Endodermal cell (in vitro differentiated cells): ENCODE results near the gene SLC6A8. TPM values are rescaled to one million over a fixed set of nuclear protein-coding genes. Genes with fewer than 3 reads are reported as not detected.

Experiments
- DNase-seq: peaks from one replicate; pipeline ENCODE4 v3.0.0-alpha.2; 2017
- H3K27ac ChIP-seq: 2 replicates; pipeline ENCODE4 v1.5.1; 2013; ENCODE audit warnings: mild to moderate bottlenecking, low read depth, low read length, moderate library complexity
- H3K27me3 ChIP-seq: 2 replicates; pipeline ENCODE4 v1.6.1; 2013; ENCODE audit warnings: mild to moderate bottlenecking, low read length, moderate library complexity; ENCODE audit not compliant: insufficient read depth, control insufficient read depth, poor library complexity, severe bottlenecking
- H3K36me3 ChIP-seq: 2 replicates; pipeline ENCODE4 v1.7.0; 2013; ENCODE audit warnings: mild to moderate bottlenecking, low read length, moderate library complexity; ENCODE audit not compliant: control insufficient read depth, insufficient read depth
- H3K4me1 ChIP-seq: one replicate; pipeline ENCODE4 v1.7.0; 2013; ENCODE audit warnings: low read length; ENCODE audit not compliant: control insufficient read depth, insufficient read depth
- H3K4me3 ChIP-seq: 2 replicates; pipeline ENCODE4 v1.5.1; 2013; ENCODE audit warnings: mild to moderate bottlenecking, low read length, moderate library complexity
- H3K9ac ChIP-seq: 2 replicates; pipeline ENCODE4 v1.6.1; 2013; ENCODE audit warnings: mild to moderate bottlenecking, low read length, moderate library complexity; ENCODE audit not compliant: poor library complexity, severe bottlenecking; ENCODE audit errors: extremely low read depth
- H3K9me3 ChIP-seq: 2 replicates; pipeline ENCODE4 v1.6.1; 2013; ENCODE audit warnings: mild to moderate bottlenecking, low read length, moderate library complexity; ENCODE audit not compliant: control insufficient read depth
- H3K27ac Mint-ChIP-seq: 2 replicates; pipeline ENCODE4 v1.8.0; 2020; ENCODE audit warnings: mixed read lengths
- H3K27me3 Mint-ChIP-seq: 2 replicates; pipeline ENCODE4 v1.8.0; 2021; ENCODE audit warnings: mild to moderate bottlenecking, mixed read lengths; ENCODE audit not compliant: insufficient read depth
- H3K36me3 Mint-ChIP-seq: 2 replicates; pipeline ENCODE4 v1.8.0; 2020; ENCODE audit warnings: low read depth, mixed read lengths
- H3K4me1 Mint-ChIP-seq: 2 replicates; pipeline ENCODE4 v1.8.0; 2020; ENCODE audit warnings: mixed read lengths
- H3K4me3 Mint-ChIP-seq: 2 replicates; pipeline ENCODE4 v1.8.0; 2020; ENCODE audit warnings: mild to moderate bottlenecking, moderate library complexity, mixed read lengths
- H3K9me3 Mint-ChIP-seq: 2 replicates; pipeline ENCODE4 v1.8.0; 2020; ENCODE audit warnings: mild to moderate bottlenecking, mixed read lengths
- WGBS, 2 experiments: methylation state at CpG; one replicate each; pipeline versions ENCODE4 v1.1.5 to v1.1.7; 2013; ENCODE audit warnings: missing lambda C conversion rate in 2 of 2, mixed read lengths in 1 of 2; ENCODE audit not compliant: insufficient coverage in 1 of 2, insufficient read length in 1 of 2; 5-methylcytosine and 5-hydroxymethylcytosine counted together
- total RNA-seq, 2 donors: library from RNA; stranded (reverse); fragmentation: NEBNext Ultra II Directional in 1 of 2; extraction: Animal tissue kit (Norgen Biotek cat#: 25700) in 1 of 2; gene quantifications; 2 replicates in 1 of 2; 3 replicates in 1 of 2; pipeline ENCODE4 v1.2.1, GENCODE V29; 2021
- TF ChIP-seq, protein P1 (sequence below): fragments of 200-600 bp; sonication (generic); conservative IDR thresholded peaks from 2 replicates; pipeline ENCODE4 v1.5.0; 2021; ENCODE audit warnings: antibody characterized with exemption, mild to moderate bottlenecking

Gene SLC6A8
- total RNA-seq, 2 donors from 2014 or later, result 57.6 to 121 TPM

DNA sequence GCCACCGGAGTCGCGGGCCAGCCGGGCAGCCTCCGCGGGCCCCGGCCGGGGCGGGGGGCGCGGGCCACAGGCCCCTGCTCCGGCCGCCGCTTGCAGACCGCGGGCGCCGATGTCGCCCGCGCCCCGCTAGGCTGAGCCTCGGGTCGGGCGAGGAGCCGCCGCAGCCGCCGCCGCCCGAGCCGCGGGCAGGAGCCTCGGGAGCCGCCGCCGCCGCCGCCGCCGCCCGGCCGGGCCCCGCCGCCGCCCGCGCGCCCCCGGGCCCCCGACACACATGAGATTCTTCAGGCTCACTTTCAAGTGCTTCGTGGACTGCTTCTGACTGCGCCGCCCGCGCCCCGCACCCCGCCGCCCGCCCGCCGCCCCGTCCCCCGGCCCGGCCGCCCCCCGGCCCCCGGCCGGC lies 345 bp downstream of the SLC6A8 start:
- H3K9me3 ChIP-seq, result no peaks in the 10 kb centered on the region
- TF ChIP-seq, protein P1, sequence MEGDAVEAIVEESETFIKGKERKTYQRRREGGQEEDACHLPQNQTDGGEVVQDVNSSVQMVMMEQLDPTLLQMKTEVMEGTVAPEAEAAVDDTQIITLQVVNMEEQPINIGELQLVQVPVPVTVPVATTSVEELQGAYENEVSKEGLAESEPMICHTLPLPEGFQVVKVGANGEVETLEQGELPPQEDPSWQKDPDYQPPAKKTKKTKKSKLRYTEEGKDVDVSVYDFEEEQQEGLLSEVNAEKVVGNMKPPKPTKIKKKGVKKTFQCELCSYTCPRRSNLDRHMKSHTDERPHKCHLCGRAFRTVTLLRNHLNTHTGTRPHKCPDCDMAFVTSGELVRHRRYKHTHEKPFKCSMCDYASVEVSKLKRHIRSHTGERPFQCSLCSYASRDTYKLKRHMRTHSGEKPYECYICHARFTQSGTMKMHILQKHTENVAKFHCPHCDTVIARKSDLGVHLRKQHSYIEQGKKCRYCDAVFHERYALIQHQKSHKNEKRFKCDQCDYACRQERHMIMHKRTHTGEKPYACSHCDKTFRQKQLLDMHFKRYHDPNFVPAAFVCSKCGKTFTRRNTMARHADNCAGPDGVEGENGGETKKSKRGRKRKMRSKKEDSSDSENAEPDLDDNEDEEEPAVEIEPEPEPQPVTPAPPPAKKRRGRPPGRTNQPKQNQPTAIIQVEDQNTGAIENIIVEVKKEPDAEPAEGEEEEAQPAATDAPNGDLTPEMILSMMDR, result no peak
- 0% methylated on average over 29 of the region's 69 CpGs; no CpG with 5 or more reads in 1 of the 2 experiments for WGBS, 2 experiments
- H3K36me3 ChIP-seq, result no peaks in the 10 kb centered on the region
- H3K9ac ChIP-seq, result no peak overlapping the region
- no peak for DNase-seq
- no peaks in the 10 kb centered on the region for H3K27me3 ChIP-seq
- Mint-ChIP-seq H3K9me3 (peaks cover 49% of the 10 kb centered on the region), H3K27ac (no peak overlapping the region), H3K4me1 (peaks cover 9% of the 10 kb centered on the region), H3K36me3 (peaks cover 7% of the 10 kb centered on the region), H3K4me3 (peak overlapping the region; percentile 47), H3K27me3 (no peaks in the 10 kb centered on the region)
- H3K4me3 ChIP-seq, result no peak overlapping the region
- H3K4me1 ChIP-seq, result no peaks in the 10 kb centered on the region
- no peak overlapping the region for H3K27ac ChIP-seq

DNA sequence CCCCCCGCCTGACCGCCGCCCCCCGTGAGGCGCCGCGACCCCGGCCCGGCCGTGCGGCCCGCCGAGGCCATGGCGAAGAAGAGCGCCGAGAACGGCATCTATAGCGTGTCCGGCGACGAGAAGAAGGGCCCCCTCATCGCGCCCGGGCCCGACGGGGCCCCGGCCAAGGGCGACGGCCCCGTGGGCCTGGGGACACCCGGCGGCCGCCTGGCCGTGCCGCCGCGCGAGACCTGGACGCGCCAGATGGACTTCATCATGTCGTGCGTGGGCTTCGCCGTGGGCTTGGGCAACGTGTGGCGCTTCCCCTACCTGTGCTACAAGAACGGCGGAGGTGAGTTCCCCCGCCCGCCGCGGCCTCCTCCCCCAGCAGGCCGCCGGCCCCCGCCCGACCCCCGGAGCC lies 780 bp downstream of the SLC6A8 start:
- H3K27me3 Mint-ChIP-seq, result no peaks in the 10 kb centered on the region
- TF ChIP-seq, protein P1, result no peak
- peaks cover 48% of the 10 kb centered on the region for H3K9me3 Mint-ChIP-seq
- no peak overlapping the region for H3K27ac Mint-ChIP-seq
- H3K4me3 ChIP-seq, result no peak overlapping the region
- no peaks in the 10 kb centered on the region for H3K36me3 ChIP-seq
- H3K36me3 Mint-ChIP-seq, result peaks cover 7% of the 10 kb centered on the region
- H3K27ac ChIP-seq, result no peak overlapping the region
- no peaks in the 10 kb centered on the region for H3K9me3 ChIP-seq
- H3K9ac ChIP-seq, result no peak overlapping the region
- no peaks in the 10 kb centered on the region for H3K27me3 ChIP-seq
- DNase-seq, result no peak
- peaks cover 9% of the 10 kb centered on the region for H3K4me1 Mint-ChIP-seq
- 0% methylated on average over 49 of the region's 57 CpGs; no CpG with 5 or more reads in 1 of the 2 experiments for WGBS, 2 experiments
- peak overlapping the region; percentile 40 for H3K4me3 Mint-ChIP-seq
- no peaks in the 10 kb centered on the region for H3K4me1 ChIP-seq

DNA sequence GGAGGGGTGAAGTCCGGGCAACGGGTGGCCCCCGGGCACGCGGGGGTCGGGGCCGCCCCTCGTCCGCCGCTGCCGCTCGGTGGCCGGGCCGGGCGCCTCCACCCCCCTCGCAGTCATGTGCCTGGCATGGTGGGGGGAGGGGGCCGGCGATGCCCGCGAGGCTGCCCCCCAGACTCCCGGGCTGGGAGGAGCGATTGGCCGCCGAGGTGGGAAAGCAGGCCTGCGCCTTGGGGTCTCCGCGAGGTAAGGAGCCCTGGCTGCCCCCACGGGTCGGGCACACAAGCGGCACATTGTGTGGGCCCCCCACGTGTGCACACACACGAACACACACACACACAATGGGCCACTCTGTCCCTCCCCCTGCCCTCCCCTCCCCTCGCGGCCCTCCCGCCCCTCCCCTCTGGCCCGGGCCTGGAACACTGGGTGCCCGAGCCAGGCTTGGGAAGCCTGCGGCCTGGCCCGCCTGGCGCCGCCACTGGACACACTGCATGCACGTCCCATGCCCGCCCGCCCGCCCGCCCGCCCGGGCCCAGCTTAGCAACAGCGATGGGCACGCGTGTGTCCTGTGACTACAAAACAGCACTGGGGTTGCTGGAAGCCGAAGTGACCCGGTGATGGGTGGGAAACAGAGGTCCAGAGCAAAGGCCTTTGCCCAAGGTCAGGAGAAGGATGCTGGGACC lies 1.3 kb downstream of the SLC6A8 start:
- Histone ChIP-seq H3K9ac (no peak overlapping the region), H3K27ac (no peak overlapping the region), H3K4me1 (no peaks in the 10 kb centered on the region), H3K4me3 (peak overlapping the region; percentile 49), H3K9me3 (no peaks in the 10 kb centered on the region), H3K36me3 (no peaks in the 10 kb centered on the region), H3K27me3 (no peaks in the 10 kb centered on the region)
- WGBS, 2 experiments, result 7 to 30% methylated on average over 2 to 39 of the region's 53 CpGs
- Mint-ChIP-seq H3K4me3 (peak overlapping the region; percentile 40), H3K9me3 (peaks cover 45% of the 10 kb centered on the region), H3K4me1 (peaks cover 9% of the 10 kb centered on the region), H3K27me3 (no peaks in the 10 kb centered on the region), H3K36me3 (peaks cover 3% of the 10 kb centered on the region), H3K27ac (no peak overlapping the region)
- TF ChIP-seq, protein P1, result no peak
- DNase-seq, result no peak
